Measurements from ENCODE around the gene CFI. TPM values are rescaled to one million over a fixed set of nuclear protein-coding genes. Genes with fewer than 3 reads are reported as not detected.

CFI gene
- polyA plus RNA-seq, 1 donor = 6.5 TPM

- DNase-seq (ENCODE audit: low read depth) = no peak
These were observed 70.9 kb downstream of the CFI start for GRCh38 chr4:109730619-109731545.

- peak; percentile 14 for DNase-seq (ENCODE audit: low read depth)
These were observed 71.8 kb downstream of the CFI start, which contains the start of gene PLA2G12A for GRCh38 chr4:109729718-109730618. TSS of gene PLA2G12A (minus strand) at chr4:109730070. CDS start at chr4:109729809, 261 bp downstream.

GRCh38 chr4:109729117-109729717, 72.6 kb downstream of the CFI start:
- DNase-seq (ENCODE audit: low read depth) = no peak

- DNase-seq (ENCODE audit: low read depth) = no peak
These were observed 73.4 kb downstream of the CFI start for GRCh38 chr4:109728385-109728784.

- DNase-seq (ENCODE audit: low read depth) = no peak
These were observed 78.7 kb downstream of the CFI start for GRCh38 chr4:109723110-109723509.

GRCh38 chr4:109722357-109722756, 79.4 kb downstream of the CFI start:
- no peak for DNase-seq (ENCODE audit: low read depth)

- no peak for DNase-seq (ENCODE audit: low read depth)
These were observed 80.8 kb downstream of the CFI start for GRCh38 chr4:109721033-109721432.

- no peak for DNase-seq (ENCODE audit: low read depth)
These were observed 82.2 kb downstream of the CFI start for GRCh38 chr4:109719604-109720003.

- DNase-seq (ENCODE audit: low read depth) = no peak
These were observed 83.0 kb downstream of the CFI start for GRCh38 chr4:109718759-109719158.

GRCh38 chr4:109713500-109713899, 88.3 kb downstream of the CFI start:
- no peak for DNase-seq (ENCODE audit: low read depth)

- no peak for DNase-seq (ENCODE audit: low read depth)
These were observed 92.8 kb downstream of the CFI start for GRCh38 chr4:109708990-109709389.

- DNase-seq (ENCODE audit: low read depth) = no peak
These were observed 93.4 kb downstream of the CFI start for GRCh38 chr4:109708435-109708834.

GRCh38 chr4:109703664-109704361, 98.0 kb downstream of the CFI start:
- DNase-seq (ENCODE audit: low read depth) = no peak

GRCh38 chr4:109702950-109703663, 98.7 kb downstream of the CFI start, which contains the start of gene CASP6:
TSS of gene CASP6 (minus strand) at chr4:109703445. CDS start at chr4:109703395, 50 bp downstream.
- DNase-seq (ENCODE audit: low read depth) = peak; percentile 40

GRCh38 chr4:109701566-109702410, 100.0 kb downstream of the CFI start:
- no peak for DNase-seq (ENCODE audit: low read depth)

- no peak for DNase-seq (ENCODE audit: low read depth)
These were observed 102.1 kb downstream of the CFI start for GRCh38 chr4:109699553-109700225.

- DNase-seq (ENCODE audit: low read depth) = no peak
These were observed 103.1 kb downstream of the CFI start for GRCh38 chr4:109698656-109699055.

- no peak for DNase-seq (ENCODE audit: low read depth)
These were observed 110.3 kb downstream of the CFI start for GRCh38 chr4:109691411-109691920.

Measured in forelimb muscle (tissue), 1 donor.